Myocyte (in vitro differentiated cells): Measurements from ENCODE around the gene INPP5A. TPM values are rescaled to one million over a fixed set of nuclear protein-coding genes. Genes with fewer than 3 reads are reported as not detected.
"Not testable (repeated sequence)": the region's sequence is repeated elsewhere in the genome, so short reads cannot be mapped to it uniquely, and the experiment has no call there.

Experiments
- DNase-seq: peaks from one replicate; pipeline ENCODE4 v3.0.0-alpha.2; 2012; ENCODE audit warnings: low read depth
- total RNA-seq: library from RNA; depleted of rRNA; stranded (reverse); fragments of >200 nt; gene quantifications from 2 replicates; pipeline ENCODE4 v1.2.3, GENCODE V29; 2014

Gene INPP5A
- total RNA-seq, 1 donor from 2014 or later: 48.6 TPM

DNA sequence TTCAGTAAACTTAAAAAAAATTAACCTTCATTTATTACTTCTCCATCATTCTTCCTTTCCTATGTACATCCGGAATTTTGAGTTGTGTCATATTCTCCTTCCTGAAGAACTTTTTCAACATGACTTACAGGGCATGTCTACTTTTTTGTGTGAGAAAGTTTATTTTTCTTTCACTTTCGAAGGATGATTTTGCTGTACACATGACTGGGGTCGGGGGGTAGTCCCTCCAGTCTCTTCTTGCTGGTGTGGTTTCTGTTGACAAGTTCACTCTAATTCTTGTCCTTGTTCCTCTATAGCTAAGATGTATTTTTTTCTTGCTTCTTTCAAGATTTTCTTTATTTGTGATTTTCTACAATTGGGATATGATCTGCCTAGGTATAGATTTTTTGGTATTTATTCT is 55.8 kb downstream of the INPP5A start:
- no peak for DNase-seq

DNA sequence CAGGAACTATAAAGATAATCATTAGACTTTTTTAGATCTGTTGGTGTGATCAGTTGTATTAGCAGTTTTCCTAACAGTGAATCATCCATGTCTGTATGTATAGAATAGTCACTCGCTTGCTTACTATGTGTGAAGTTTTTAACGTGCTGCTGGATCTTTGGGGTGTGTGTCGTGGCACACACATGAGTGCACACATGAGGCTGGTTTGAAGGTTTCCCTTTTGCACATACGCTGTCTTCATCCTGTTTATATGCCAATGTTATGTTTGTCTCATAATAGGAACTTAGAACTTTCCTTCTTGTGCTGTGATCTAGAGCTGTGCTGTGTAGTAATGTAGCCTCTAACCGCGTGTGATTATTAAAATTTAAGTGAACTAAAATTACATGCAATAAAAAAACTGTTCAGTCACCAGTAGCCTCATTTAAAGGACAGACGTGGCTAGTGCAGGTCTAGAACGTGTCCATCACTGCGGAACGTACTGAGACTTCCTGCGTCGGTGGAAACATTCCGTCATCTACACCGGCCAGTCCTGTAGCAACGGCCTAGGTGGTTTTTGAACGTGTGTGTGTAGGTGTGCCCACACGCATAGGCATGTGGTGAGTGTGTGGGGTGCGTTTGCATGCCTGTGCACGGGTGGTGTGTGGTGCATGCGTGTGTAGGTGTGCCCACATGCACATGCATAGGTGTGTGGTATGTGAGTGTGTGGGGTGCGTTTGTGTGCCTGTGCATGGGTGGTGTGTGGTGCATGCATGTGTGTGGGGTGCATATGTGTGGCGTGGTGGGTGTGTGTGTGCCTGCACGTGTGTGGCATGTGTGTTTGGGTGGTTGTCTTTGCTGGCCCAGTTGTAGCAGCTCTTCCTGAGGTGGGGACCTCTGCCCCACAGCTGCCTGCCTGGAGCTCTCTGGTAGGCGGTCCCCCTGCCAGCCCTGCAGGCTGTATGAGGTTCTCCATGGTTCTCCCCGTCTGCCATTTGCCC is 56.6 kb downstream of the INPP5A start:
- DNase-seq: no peak

GRCh38 chr10:132595021-132595420 is 57.4 kb downstream of the INPP5A start:
- no peak for DNase-seq

GRCh38 chr10:132595854-132596253 is 58.3 kb downstream of the INPP5A start:
- no peak for DNase-seq

GRCh38 chr10:132596742-132597279 is 59.2 kb downstream of the INPP5A start:
- DNase-seq: no peak

GRCh38 chr10:132597654-132598053 is 60.1 kb downstream of the INPP5A start:
- no peak for DNase-seq

DNA sequence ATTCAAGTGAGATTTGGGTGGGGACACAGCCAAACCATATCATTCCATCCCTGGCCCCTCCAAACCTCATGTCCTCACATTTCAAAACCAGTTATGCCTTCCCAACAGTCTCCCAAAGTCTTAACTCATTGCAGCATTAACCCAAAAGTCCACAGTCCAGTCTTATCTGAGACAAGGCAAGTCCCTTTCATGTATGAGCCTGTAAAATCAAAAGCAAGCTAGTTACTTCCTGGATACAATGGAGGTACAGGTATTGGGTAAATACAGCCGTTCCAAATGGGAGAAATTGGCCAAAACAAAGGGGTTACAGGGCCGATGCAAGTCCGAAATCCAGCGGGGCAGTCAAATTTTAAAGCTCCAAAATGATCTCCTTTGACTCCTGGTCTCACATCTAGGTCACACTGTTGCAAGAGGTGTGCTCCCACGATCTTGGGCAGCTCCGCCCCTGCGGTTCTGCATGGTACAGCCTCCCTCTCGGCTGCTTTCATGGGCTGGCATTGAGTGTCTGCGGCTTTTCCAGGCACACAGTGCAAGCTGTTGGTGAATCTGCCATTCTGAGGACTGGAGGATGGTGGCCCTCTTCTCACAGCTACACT is 61.5 kb downstream of the INPP5A start:
- not testable (repeated sequence) for DNase-seq

- no peak for DNase-seq
Observed at GRCh38 chr10:132599732-132600131, 62.1 kb downstream of the INPP5A start.

DNA sequence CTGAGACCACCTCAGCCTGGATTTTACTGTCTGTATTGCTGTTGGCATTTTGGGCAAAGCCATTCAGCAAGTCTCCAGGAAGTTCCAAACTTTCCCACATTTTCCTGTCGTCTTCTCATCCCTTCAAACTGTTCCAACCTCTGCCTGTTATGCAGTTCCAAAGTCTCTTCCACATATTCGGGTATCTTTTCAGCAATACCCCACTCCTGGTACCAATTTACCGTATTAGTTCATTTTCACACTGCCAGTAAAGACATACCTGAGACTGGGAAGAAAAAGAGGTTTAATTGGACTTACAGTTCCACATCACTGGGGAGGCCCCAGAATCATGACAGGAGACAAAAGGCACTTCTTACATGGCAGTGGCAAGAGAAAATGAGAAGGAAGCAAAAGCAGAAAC is 62.8 kb downstream of the INPP5A start:
- no peak for DNase-seq

GRCh38 chr10:132601567-132601966 is 64.0 kb downstream of the INPP5A start:
- DNase-seq: no peak

GRCh38 chr10:132602614-132603013 is 65.0 kb downstream of the INPP5A start:
- no peak for DNase-seq

DNA sequence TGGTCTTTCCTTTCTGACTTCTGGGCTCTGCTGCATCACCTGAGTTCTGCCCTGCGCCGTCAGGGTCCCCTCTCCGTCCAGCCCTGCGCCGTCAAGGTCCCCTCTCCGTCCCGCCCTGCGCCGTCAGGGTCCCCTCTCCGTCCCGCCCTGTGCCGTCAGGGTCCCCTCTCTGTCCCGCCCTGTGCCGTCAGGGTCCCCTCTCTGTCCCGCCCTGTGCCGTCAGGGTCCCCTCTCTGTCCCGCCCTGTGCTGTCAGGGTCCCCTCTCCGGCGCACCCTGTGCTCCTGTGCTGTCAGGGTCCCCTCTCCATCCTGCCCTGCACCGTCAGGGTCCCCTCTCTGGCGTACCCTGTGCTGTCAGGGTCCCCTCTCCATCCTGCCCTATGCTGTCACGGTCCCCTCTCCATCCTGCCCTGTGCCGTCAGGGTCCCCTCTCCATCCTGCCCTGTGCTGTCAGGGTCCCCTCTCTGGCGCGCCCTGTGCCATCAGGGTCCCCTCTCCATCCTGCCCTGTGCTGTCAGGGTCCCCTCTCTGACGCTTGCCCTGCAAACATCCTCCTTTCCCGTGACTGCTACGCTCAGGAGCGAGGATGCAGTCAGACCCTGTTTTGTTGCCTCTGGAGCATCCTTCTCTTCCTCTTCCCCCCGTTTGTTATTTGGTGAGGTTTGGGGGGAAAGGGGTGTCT is 66.4 kb downstream of the INPP5A start:
- no peak for DNase-seq

GRCh38 chr10:132604686-132605085 is 67.1 kb downstream of the INPP5A start:
- DNase-seq: no peak

DNA sequence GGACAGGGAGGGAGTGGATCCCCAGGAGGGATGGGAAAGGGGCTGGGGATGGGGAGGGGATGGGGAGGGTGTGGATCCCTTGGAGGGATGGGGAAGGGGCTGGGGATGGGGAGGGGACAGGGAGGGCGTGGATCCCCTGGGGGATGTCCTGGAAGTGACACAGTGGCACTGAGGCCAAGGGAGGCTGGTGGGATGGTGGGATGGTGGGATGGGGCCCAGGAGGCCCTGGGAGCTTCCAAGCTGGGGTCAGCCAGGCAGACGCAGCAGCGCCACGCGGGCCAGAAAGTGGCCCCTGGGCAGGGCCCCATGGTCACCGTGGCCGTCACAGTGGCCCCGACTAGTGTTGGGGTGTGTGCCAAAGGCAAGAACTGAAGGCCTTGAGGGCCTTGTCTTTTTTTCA is 67.8 kb downstream of the INPP5A start:
- no peak for DNase-seq

GRCh38 chr10:132606031-132606491 is 68.5 kb downstream of the INPP5A start:
- no peak for DNase-seq

- DNase-seq: no peak
Observed at GRCh38 chr10:132606536-132607316, 69.1 kb downstream of the INPP5A start.

GRCh38 chr10:132607491-132607890 is 69.9 kb downstream of the INPP5A start:
- no peak for DNase-seq

GRCh38 chr10:132607961-132608495 is 70.4 kb downstream of the INPP5A start:
- DNase-seq: no peak

DNA sequence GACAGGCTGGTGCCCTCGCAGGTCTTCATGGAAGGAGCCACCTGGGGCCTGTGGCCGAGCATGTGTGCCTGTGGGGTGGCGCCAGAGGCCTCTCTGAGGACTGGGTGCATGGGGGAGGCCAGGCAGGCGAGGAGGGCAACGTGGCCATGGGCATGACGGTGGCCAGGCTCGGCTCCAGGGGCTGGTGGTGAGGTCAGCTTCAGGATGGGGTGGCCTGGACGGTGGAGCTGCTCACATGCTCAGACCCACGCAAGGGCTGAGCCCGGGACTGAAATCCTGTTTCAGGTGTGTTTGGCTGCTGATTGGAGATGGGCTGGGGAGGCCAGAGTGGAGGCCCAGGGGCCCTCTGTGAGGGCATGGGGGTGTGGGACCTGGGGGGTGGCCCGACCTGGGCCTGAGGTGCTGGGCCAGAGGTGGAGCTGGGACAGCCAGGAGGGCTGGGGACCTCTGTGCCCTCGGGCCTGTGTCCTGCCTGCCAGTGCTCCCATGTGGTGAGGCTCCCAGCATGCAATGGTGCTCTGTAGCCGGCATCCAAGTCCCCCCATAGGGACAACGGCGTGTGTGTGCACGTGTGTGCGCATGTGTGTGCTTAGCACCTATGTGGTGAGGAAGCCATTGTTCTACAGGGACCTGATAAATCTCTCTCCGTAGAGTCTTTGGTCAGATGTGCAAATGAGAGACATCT is 71.1 kb downstream of the INPP5A start:
- no peak for DNase-seq

GRCh38 chr10:132609211-132609610 is 71.6 kb downstream of the INPP5A start:
- no peak for DNase-seq
